ENCODE measurements around the gene NUDT16.

Gene NUDT16

DNA sequence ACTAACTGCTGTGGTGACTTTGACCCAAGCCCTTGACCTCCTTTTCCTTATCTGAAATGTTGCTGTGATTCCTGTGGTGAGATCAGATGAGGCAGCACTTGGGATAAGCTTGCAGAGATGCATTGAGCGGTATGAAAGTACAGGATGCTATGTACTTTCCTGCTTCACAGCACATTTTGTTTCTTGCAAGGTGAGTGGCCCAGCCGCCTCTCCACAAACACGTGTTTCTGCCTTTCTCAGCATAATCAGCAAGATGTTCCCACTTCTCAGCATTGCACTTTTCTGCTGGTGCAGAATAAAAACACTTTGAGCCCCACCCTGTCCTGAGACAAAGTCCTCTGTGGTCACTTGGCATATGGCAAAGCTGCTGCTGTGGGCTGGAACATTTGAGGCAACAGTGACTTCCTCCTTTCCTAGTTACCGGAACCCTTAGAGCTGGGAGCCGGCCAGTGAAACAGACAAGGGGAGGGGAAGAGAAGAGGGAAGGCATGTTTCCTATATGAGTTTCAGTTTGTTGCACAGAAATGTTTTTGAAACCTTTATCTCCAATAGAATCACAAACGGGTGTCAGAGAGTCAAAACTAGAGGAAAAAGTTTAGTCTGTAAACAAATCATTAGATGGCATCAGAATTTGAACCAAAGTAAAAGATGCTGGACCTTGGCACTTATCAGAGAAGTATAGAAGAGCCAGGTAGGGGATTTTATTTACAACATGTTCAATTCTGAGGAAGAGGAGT, 5.0 kb downstream of the NUDT16 start:
- DNase-seq, result no peak

DNA sequence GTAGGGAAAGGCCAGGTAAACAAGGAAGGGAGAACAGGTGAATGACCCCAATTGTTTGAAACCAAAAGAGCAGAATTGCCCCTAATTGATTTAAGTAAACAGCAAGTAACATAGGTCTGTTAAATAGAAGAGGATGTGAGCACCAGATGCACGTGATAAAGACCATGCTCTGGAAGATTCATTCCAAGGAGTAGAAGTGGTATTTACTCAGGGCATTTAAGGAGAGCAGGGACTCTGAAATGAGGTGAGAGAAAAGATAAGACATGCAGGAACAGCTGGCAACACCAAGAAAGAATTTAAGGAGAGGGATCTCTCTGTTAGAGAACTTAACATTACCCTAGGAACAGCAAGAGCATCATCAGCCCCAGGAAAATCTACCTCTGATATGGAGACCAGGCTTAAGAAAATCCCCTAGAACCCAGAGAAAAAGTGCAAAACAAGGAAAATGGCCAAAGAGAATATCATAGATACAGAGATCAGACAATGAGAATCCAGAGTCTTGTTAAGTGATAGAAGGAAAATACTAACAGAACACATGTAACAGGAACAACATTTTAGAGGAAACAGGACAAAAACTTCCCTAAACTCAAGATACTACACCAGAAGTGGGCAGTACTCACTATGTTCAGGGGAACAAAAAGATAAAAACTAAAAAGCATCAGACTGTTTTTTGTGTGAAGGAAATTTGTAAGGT, 6.4 kb downstream of the NUDT16 start:
- no peak for DNase-seq

DNA sequence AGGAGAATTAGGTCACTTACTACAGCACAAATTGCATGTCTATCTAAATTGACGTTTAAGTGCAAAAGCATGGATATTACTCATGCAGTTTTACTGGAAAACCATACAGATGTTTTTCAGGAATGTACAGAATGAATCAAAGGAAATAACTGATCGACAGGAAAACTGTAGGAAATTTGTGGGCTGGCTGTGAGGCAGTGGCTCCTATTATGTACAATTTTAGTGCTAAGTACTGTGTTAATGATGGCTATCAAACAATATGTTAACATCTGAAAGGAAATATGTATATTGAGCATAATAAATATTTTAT, 6.9 kb downstream of the NUDT16 start:
- no peak for DNase-seq

DNA sequence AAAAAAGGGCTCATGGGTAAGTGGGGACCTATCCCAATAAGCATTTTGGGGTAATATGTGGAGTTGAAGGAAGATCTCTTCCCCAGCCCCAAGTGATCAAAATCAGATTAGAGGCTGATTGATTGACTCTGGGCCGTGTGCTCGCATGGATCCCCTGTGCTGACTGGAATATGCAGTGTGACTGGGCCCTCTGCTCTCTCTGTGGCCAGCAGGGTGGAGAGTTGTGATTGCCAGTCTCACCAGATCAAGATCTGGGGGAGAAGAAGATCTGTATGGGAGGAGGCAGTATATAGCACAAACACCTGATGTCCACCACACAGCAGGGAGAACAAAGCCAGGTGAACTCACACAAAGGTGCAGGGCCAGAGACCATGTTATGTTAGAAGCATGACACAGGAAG, 8.8 kb downstream of the NUDT16 start:
- no peak for DNase-seq

DNA sequence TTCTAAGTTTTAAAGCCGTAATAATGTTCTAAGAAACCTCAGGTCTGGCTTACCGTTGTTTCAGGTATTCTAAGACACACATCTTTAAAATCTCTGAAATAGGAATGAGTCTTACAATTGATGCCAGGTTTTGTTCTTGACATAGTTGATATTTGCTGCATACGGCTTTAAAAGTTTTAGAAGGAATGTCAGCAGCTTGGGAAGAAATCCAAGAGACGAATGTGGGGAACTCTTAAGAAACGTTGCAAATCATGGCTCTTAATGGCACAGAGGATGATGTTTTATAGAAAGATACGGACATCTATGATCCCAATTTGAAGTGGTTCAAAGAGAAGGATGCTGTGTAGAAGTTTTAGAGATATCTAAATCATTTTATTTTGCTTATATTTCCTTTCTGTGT, 11.5 kb downstream of the NUDT16 start:
- DNase-seq, result no peak

DNA sequence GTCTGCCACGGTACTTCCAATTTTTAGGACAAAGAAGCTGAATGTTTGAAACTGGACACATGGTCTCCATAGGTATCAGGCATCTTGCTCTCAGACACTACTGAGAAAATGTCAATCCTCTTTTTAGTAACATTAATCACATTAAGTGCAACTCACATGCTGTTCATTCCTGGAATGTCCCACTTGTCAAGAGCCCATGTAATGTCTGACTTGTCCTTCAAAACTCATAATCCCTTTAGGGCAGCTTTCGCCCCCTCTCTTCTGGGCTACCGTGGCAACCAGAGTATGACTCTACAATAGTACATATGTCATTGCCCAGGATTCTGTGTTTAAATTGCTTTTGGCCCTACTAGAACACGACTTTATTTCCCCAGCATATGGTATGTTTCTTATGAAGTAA, 12.3 kb downstream of the NUDT16 start:
- no peak for DNase-seq

DNA sequence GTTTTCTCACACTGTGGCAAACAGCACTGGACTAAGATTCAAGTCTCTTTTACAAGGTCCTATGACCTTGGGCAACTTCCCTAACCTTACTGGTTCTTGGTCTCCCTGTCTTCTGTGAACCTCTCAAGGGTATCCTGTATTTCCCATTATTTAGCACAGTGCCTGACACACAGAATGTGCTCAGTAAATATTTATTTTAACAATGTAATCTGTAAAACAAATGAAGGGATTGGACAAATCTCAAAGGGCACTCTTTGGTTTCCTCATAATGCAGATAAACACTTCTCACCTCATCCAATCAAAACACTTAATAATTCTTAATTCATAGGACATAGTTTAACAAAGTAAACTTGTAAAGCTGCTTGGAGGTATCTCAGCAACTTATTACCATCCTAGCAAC, 12.8 kb downstream of the NUDT16 start:
- no peak for DNase-seq

DNA sequence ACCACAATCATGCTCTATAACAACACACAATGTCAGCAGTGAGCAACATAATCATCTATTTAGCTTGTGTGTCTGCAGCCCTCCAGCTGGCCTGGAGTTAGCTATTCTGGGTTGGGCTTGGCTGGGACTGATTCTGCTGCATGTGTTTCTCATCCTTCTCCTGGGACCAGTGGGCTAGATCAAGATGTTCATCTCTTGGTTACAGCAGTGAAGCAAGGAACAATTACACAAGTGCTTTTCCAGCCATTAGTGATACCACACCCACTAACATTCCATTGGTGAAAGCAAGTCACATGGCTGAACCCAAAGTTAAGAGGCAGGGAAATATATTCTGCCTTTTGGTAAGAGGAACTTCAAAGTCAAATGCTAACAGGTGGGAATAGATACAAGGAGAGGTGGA, 14.6 kb downstream of the NUDT16 start:
- DNase-seq, result no peak

DNA sequence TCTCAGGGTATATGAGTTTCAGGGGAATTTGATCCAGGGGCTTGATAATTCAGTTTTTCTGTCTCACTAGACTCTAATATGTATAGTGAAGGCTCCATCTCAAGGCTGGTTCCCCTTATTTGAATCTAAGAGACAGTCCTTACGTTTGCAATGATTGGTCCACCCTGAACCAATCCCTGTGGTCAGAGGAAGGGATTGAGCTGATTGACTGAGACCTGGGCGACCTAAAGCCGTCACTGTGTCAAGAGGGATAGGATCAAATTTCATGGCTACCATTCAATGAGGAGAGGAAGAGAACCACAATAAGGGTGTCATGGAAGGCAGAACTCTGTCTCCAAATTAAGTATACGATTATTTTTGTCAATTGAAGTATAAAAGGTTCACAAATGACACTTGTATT, 16.3 kb downstream of the NUDT16 start:
- DNase-seq, result no peak

DNA sequence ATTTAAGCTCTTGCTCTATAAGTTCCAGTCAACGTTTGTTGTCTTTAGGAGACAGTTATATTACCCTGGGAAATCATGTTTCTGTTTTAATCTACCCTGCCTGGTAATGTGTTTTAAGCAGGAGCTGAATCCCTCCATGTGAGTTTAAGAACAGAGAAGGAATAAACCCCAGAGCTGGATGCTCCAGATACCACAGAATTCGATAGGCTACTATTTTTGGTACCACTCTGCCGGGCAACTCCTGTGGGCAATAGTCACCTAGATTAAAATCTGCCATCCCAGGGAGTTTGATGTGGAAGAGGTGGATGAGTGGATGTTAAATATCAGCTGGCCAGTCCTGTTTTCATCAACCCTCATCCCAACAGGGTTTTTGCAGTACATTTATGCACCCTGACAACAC, 20.4 kb downstream of the NUDT16 start:
- no peak for DNase-seq

DNA sequence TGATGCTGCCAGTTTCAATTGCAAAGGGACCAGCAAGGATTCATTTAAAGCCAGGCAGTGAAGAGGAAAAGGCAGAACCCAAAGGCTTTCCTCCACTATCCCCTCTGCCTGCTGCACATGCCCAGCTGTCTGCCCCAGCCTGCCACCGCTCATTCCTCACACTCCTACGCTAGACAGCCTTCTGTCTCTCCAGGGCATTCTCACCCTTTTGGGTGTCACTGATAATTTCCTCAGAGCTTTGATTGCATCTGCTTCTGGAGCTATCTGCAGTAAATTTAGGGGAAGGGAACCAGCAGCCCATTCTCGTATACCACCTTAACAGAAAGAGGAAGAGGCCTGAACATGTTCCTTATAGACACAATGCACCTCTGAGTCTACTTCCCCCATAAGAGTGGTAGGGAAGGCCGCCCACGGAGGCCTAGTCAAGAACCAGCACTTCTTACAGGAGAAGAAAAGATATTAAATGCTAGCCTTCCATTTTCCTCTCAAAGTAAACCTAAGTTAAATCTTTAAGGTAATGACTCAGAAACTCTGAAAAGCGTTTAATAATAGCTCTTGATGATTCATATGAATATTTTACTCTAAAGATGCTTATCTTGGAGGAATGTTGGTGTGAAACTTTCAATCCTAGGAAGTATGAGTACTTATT, 20.9 kb downstream of the NUDT16 start:
- no peak for DNase-seq

DNA sequence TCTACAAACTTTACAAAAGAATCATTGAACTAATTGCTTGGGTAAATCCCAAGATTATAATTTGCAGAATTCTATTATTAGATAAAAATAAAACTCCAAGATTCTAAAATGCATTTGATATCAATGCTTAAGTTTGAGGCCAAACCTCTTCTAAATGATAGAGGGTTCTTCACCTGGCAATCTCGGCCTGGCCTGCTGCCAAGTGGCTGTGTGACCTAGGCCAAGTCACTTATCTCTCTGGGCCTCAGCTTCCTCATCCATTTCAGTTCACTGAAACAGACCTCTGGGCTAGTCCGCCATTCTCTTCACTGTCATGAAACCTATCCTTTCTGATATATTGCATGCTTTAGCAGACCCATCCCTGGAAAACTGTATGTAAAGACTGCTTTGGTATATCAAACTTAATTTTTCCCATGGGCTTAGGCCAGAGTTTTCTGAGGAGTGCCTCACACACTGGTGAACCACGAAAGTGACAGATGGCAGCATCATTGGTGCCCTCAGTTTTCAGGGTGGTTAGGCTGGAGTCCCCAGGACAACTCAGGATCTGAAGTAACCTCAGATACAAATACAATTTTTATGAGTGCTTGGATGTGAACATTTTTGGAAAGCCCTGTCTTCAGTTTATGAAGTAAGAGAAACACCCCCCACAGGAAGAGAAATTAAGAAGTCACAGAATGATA, 21.8 kb downstream of the NUDT16 start:
- DNase-seq, result no peak

DNA sequence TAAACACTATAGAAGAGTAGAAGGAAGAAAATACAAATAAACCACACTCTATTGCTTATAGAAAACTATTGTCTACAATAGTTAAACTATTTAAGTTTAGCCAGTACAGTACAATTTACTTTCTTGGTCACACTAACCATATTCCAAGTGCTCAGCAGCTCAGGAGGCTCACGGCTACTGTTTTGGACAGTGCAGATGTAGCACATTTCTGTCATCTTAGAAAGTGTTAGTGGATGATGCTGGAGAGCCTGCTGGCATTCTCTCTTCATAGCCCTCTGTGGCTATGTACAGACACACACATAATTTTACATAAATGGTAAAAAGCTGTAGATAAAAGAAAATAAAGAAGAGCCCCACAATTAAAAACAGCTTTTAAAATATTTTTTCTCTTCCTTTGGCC, 23.8 kb downstream of the NUDT16 start:
- DNase-seq, result no peak

DNA sequence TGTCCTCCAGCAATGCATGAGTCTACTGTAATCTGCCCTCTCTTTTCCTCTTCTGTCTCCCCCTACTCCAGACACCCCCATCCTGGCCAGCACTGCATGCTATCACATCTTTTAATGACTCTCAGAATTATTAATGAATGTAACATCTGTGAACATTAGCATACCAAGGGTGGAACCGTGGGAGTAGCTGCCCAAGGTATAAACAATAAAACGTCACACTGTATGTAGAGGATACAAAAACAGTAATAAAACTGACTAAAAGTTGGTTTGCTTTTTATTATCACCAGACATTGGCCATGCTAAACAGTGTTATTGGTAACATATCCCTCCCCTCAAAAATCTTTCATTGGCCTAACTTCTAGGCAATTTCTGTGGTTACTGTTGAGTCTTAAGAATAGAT, 24.7 kb downstream of the NUDT16 start:
- no peak for DNase-seq

DNA sequence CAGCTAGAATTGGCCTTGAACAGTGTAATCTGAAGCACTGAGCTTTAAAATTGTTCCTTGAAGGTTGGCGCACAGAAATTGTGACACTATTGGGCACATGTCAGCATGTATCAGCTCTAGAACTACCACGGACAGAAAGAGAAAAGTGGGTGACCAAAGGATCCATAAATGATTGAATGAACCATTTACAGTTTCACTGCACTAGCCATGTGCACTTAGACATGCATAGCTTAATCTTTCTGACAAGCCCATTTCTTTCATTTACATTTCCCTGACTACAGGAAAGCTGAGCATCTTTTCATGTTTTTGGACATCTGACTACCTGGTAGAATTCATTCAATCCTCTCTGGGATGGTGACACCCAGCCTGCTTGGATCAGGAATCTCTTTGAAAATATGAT, 36.2 kb downstream of the NUDT16 start:
- no peak for DNase-seq

DNA sequence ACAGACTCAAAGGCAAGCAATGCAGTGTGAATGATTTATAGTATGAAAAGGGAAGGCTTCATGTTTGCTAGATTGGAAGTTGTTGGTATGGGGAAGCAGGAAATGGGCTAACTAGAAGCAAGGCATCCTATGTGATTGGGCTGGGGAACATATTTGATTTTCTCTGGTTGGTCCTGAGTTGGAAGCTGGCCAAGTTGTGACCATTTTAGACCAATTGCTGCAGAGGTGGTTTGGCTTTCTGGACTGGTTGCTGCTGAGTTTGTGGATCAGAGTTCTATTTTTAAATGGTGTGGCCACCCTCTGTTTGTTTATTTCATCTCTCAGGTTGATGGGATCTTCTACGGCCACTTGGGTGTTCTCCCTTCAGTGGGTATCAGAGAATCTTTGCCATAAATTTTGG, 39.7 kb downstream of the NUDT16 start:
- no peak for DNase-seq

DNA sequence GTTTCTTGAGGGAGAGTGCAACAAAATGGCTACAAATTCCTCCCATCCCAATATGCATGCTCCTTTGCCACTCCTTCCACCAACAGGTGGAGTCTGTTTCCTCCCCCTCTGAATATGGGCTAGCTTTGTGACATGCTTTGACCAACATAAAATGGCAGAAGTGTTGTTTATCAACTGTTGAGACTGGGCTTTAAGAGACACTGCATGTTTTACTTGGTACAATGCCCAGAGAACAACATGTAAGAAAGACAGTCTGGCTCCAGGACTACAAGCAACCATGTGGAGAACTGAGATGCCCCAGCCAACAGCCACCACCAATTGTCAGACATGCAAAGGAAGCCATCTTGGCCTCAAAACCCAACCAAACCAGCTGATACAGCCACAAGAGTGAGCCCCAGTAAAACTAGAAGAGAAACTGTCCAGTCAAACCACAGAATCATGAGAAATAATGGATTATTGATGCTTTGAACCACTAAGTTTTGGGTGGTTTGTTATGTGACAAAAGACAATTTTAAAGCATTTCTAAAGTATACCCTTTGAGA, 40.5 kb downstream of the NUDT16 start:
- DNase-seq, result no peak

DNA sequence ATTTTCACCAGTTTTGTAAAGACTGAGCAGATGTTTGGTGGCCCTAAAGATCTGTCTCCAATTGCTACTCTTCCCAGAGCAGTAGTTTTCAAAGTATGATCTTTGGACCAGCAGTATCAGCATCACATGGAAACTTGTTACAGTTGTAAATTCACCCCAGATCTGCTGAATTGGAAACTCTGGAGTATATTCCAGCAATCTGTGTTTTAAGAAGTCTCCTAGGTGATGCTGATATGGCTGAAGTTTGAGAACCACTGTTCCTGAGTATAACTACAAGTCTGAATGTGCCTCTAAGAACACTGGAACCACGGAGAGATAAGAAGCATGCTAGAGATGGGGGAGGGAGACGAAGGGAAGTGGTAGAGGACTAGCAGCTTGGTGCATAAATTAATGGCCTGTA, 45.7 kb downstream of the NUDT16 start:
- no peak for DNase-seq

DNA sequence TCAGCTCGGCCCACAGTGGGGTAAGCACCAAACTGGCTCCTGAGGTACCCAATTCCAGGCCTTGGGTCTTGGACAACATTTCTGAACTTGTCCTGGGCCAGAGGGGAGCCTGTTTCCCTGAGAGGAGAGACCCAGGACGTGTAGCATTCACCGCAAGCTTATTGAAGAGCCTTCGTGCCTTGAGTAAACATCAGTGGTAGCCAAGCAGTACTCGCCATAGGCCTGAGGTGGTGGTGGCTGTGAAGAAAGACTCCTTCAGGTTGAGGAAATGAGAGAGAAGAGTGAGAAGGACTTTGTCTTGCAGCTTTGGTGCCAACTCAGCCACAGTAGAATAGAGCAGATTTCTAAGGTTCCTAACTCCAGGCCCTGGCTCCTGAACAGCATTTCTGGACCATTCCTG, 50.2 kb downstream of the NUDT16 start:
- no peak for DNase-seq

DNA sequence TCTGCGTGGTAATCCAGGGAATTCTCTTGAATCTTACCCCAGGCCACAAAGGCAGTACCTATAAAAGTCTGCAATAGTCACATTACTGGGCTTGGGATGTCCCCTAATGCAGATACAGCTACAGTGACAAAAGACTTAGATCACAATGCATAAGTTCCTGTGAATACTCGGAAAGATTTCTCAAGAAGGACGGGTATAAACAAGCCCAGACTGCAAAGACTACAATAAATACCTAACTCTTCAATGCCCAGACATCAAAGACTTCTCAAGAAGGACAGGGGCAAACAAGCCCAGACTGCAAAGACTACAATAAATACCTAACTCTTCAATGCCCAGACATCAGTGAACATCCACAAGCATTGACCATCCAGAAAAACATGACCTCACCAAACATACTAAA, 50.9 kb downstream of the NUDT16 start:
- DNase-seq, result no peak

DNA sequence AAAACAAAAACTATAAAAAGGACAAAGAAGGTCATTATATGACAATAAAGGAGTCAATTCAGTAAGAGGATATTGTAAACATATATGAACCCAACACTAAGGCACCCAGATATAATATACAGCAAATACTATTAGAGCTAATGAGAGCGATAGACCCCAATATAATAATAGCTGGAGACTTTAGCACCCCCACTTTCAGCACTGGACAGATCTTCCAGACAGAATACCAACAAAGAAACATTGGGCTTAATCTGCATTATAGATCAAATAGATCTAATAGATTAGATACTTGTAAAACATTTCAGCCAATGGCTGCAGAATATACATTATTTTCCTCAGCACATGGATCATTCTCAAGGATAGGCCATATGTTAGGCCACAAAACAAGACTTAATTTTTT, 53.4 kb downstream of the NUDT16 start:
- DNase-seq, result no peak

Data from activated CD8-positive, alpha-beta memory T cell treated with anti-CD3 and anti-CD28 coated beads for 24 hours (primary cell).